ENCODE results near the gene LRWD1. TPM values are rescaled to one million over a fixed set of nuclear protein-coding genes. Genes with fewer than 3 reads are reported as not detected.

Gene LRWD1
- polyA plus RNA-seq, 1 of the 3 experiments (the other 2 are of a cell fraction) = 53.2 TPM

GRCh38 chr7:102457352-102457924 lies 7.3 kb upstream of the LRWD1 start:
- H3F3A ChIP-seq (replicated peaks; ENCODE audit: insufficient read depth) = peaks cover 22% of the 10 kb centered on the region
- ChIA-PET CTCF (interaction anchor here (0.7 to 2.1 kb wide), 4 partner anchors 9 to 53 kb away, joined by 3 to 19 read pairs (median 8); partner anchors contain the start of genes ALKBH4 and LRWD1), POLR2A (no interaction called here)
- TF ChIP-seq RXRA (IDR thresholded peaks at IDR 0.05; ENCODE audit: borderline replicate concordance, low read depth) (no peak), CTCF (IDR thresholded peaks at IDR 0.05) (no peak), GATA2 (CRISPR knock-in tag; IDR thresholded peaks at IDR 0.05) (no peak), REST (IDR thresholded peaks at IDR 0.05; ENCODE audit: low read depth, low read length) (no peak), NRF1 (IDR thresholded peaks at IDR 0.05; ENCODE audit: low read depth, low read length) (no peak), TAF1 (IDR thresholded peaks at IDR 0.05; ENCODE audit: borderline replicate concordance, low read depth, low read length) (no peak), EZH2phosphoT487 (IDR thresholded peaks at IDR 0.05; ENCODE audit: borderline replicate concordance, low read depth) (no peak), NFIC (IDR thresholded peaks at IDR 0.05; ENCODE audit: borderline replicate concordance) (no peak), MAX (IDR thresholded peaks at IDR 0.05; ENCODE audit: low read depth) (no peak), FOXJ3 (CRISPR knock-in tag; IDR thresholded peaks at IDR 0.05) (no peak), MXI1 (IDR thresholded peaks at IDR 0.05; ENCODE audit: low read depth, low read length) (no peak), RFX5 (IDR thresholded peaks at IDR 0.05; ENCODE audit: low read length) (no peak)
- no peak overlapping the region; the same call in 1 of the 2 replicates for H3K4me2 ChIP-seq
- H3K79me2 ChIP-seq (ENCODE audit: insufficient read depth) = peaks cover 13% of the 10 kb centered on the region; the same call in 1 of the 2 replicates
- no peaks in the 10 kb centered on the region for H3K9me3 ChIP-seq
- H3K4me3 ChIP-seq (ENCODE audit: low read depth in 2 of 2, low read length in 1 of 2) = no peak overlapping the region
- H3K27ac ChIP-seq (ENCODE audit: low read depth in 2 of 2, low read length in 1 of 2) = peak overlapping the region in 1 of 2 experiments; percentile 43; a peak in 1 of 4 replicates
- H3K9ac ChIP-seq = peak overlapping the region; percentile 2; the same call in 1 of the 2 replicates
- H3K27me3 ChIP-seq (ENCODE audit: insufficient read depth) = no peaks in the 10 kb centered on the region
- H3K36me3 ChIP-seq (replicated peaks in 1 of 2; ENCODE audit: control insufficient read depth in 1 of 2, insufficient read depth in 2 of 2, low read length in 1 of 2) = peaks cover 9 to 19% of the 10 kb centered on the region in 2 experiments
- H4K20me1 ChIP-seq (ENCODE audit: insufficient read depth) = 0 out of 2 replicates have a peak, but pooled peaks cover 9% of the 10 kb centered on the region
- DNase-seq = no peak
- H3K4me1 ChIP-seq (ENCODE audit: control insufficient read depth in 1 of 2, insufficient read depth in 2 of 2, low read depth in 1 of 2, low read length in 1 of 2) = peaks cover 0 to 9% of the 10 kb centered on the region in 2 experiments; a peak in 2 of 4 replicates
- no peaks in the 10 kb centered on the region for H3K9me2 ChIP-seq
- WGBS (ENCODE audit: low lambda C conversion rate) = 94% methylated on average over 39 of the region's 40 CpGs
- H2AFZ ChIP-seq (ENCODE audit: low read depth) = no peak overlapping the region
